Inferior parietal cortex (tissue), 1 donor: ENCODE results near the gene LRP1-AS.
"Not testable (repeated sequence)": the region's sequence is repeated elsewhere in the genome, so short reads cannot be mapped to it uniquely, and the experiment has no call there.

Experiments used
- DNase-seq: peaks from one replicate; pipeline ENCODE4 v3.0.0-alpha.2; 2016; ENCODE audit errors: extremely low spot score

LRP1-AS gene

DNA sequence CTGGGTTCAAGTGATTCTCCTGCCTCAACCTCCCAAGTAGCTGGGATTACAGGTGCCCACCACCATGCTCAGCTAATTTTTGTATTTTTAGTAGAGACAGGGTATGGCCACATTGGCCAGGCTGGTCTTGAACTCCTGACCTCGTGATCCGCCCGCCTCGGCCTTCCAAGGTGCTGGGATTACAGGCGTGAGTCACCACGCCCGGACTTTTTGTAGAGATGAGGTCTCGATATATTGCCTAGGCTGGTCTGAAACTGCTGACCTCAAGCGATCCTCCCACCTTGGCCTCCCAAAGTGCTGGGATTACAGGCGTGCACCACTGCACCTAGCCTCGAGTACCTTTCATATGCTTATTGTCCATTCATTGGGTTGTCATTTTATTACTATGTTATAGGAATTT lies 26.7 kb downstream of the LRP1-AS start:
- DNase-seq, result not testable (repeated sequence)

GRCh38 chr12:57119294-57120085 lies 27.9 kb downstream of the LRP1-AS start:
- no peak for DNase-seq

GRCh38 chr12:57118711-57119271 lies 28.6 kb downstream of the LRP1-AS start:
- no peak for DNase-seq

GRCh38 chr12:57116580-57117281 lies 30.7 kb downstream of the LRP1-AS start:
- no peak for DNase-seq

GRCh38 chr12:57112492-57113294 lies 34.7 kb downstream of the LRP1-AS start:
- no peak for DNase-seq

DNA sequence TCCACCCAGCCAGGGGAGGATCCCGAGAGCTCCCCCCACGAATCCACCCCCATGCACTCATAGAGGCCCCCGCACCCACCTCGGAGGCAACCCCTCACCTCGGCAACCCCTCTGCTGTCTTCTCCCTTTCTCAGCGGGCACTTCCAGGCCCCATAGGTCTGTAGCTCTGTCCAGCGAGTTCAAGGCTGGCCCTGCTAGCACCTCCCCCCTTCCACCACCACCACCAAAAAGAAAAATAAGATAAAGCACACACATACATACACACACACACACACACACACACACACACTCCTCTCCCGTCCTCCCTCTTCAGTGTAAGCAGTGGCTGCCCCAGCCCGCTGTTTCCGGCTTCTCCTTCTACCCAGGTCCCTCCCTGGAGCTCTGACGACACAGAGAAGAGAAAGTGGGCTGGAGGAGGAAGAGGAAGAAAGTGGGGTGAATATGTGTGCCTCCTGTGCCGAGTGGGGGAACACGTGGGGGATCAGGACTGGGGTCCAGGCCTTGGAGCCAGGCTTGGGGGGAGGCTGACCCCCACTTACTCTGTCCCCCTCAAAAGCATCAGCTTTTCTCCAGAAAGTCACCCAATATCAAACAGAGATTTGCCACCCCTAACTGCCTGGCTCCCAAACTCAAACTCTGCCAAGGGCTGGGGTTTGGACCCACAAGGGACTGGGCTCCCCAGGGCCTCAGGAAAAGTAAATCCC lies 36.2 kb downstream of the LRP1-AS start, which contains the start of gene STAT6:
Gene STAT6 (minus strand): TSS at position 332 of the 704 bp plus-strand sequence. CDS start 3,084 bp downstream, outside the sequence.
- DNase-seq, result no peak

- DNase-seq, result no peak
Observed at GRCh38 chr12:57110104-57111030, 37.1 kb downstream of the LRP1-AS start.

DNA sequence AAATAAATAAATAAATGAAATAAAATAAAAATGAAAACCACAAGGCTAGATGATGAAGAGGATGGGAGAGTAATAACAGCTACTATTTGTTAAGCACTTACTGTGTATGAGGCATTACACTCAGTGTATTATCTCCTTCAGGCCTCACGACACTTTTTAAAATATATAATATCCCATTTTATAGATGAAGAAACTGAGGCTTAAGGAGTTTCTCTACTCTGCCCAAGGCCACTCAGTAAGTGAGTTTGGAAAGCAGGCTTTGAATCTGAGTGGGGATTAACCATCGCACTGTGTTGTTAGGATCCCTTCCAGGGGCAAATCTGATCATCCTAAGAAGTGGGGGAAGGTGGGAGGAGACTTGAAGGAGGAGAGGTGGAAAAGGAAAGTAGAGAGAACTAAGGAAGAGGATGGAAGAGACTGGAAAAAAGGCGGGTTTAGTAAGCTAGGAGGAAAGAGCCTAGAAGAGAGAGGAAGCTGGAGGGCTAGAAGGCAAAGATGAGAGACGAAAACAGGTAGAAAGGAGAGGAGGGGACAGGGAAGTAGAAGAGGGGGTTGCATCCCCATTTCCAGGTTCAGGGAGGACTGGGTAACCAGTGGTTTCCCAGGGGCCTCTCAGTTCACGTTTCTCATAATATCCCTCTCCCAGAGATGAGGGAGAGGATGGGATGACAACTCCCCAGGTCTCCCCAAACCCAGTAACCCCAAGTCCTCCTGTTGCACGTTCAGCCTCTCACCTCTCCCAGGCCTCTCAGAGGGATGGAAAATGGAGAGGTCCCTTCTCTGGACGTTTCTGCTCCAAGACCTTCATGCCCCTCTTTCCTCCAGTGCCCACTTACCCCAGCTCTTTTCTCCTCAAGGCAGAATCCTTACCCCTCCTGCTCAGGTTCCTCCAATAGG lies 38.0 kb downstream of the LRP1-AS start:
- DNase-seq, result no peak

- no peak for DNase-seq
Observed at GRCh38 chr12:57107456-57108155, 39.8 kb downstream of the LRP1-AS start.

DNA sequence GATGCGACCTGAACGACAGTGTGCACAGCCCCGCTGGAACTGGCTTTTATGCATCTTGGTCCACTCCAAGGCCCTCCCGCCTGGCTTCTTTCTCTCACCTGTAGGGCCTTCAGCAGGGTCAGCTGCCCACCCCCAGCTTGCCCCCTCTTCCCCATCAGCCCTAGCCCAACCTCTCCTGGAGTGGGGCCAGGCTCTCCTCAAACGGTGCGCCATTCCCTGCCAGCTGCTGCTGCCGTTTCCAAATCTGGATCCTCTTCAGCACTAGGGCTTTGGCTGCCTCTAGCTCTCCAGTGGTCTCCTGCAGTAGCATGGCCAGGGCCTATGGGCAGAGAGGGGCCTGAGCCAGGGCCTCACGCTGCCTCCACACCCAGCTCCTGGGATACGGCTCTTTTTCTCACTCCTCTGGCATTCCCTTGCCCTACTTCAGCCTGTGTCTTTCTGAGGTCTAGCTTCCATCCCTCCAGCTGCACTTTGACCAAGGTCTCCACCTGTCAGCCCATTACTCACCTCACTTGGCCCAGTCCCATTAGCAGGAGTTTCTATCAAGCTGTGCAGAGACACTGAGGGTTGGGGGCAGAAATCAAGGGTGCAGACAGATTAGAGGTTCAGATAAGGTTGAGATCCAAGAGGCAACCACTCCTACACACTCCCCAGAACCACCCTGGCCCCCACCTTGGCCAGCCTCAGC lies 41.3 kb downstream of the LRP1-AS start:
- DNase-seq, result no peak

DNA sequence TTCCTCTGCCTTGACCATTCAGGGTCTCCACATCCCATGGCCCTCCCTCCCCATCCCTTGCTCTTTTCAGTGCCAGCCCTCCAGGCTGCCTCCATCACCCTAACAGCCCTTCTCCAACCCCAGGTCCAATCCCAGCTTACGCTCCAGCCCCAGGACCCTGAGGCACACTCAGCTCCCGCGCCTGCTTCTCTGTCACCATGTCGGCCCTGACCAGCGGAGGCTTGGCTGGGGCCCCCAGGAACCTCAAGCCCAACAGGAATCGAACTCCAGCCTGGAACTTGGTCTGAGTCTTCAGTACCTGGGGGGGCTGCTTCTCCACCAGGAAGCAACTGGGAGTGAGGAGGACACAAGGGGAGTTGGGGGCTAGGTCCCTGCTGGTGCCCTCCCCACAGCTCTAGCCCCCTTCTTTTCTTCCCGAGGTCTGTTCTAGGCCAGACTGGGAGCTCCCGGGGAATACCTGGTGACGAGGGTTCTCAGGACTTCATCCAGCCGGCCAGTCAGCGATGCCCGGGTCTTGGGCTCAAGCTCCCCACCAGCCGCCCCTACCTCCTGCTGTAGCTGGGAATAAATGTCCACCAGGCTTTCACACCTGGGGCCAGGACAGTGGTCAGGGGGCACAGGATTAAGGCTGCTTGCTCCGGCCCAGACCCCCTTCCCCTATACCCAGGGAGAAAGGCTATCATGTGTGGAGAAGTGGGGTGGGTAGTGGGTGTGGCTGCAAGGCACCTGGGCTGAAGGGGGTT lies 42.2 kb downstream of the LRP1-AS start:
- DNase-seq, result no peak

DNA sequence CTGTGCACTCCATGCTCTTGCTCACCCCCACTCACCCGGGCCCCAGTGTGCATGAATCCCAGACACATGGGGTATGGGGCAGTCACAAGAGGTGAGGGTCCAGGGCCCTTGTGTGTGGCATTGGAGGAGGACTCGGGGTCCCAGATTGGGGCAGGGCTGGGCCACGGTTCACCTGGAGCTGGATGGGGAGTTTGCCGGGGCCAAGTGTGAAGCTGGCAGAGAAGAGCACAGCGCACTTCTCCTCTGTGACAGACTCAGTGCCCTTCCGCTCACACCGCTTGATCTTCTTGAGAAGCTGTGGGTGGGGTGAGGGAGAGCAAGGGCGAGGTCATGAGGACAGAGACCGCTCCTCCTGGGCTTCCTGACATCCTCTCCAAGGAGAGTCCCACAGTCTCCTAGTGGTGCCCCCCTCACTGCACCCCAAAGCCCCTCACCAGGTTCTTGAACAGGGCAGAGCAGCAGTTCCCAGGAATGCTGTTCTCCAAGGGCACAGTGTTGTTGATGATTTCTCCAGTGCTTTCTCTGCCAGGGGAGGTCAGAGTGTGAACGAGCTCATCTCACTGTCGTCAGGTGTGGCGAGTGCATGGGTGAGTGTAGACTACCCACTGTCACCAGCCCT lies 43.0 kb downstream of the LRP1-AS start:
- DNase-seq, result no peak

- DNase-seq, result no peak
Observed at GRCh38 chr12:57103856-57104255, 43.6 kb downstream of the LRP1-AS start.

GRCh38 chr12:57101892-57102695 lies 45.3 kb downstream of the LRP1-AS start:
- DNase-seq, result no peak

GRCh38 chr12:57099766-57100165 lies 47.7 kb downstream of the LRP1-AS start:
- DNase-seq, result no peak
